CD4-positive, alpha-beta T cell treated with Interleukin-17A for 1 hour (primary cell): ENCODE results near the gene JPH3.
"Not testable (repeated sequence)": the region's sequence is repeated elsewhere in the genome, so short reads cannot be mapped to it uniquely, and the experiment has no call there.

Experiments used
- DNase-seq: peaks from one replicate; pipeline ENCODE4 v3.0.0-alpha.2; 2020

JPH3 gene

GRCh38 chr16:87575027-87575804, 27.1 kb upstream of the JPH3 start:
- DNase-seq: no peak

GRCh38 chr16:87576171-87576570, 26.1 kb upstream of the JPH3 start:
- no peak for DNase-seq

- DNase-seq: not testable (repeated sequence)
These were observed 24.0 kb upstream of the JPH3 start for GRCh38 chr16:87578142-87578930.

- no peak for DNase-seq
These were observed 22.6 kb upstream of the JPH3 start for GRCh38 chr16:87579691-87580090.

GRCh38 chr16:87580855-87581261, 21.4 kb upstream of the JPH3 start:
- no peak for DNase-seq

GRCh38 chr16:87581857-87582215, 20.5 kb upstream of the JPH3 start:
- no peak for DNase-seq

- no peak for DNase-seq
These were observed 19.9 kb upstream of the JPH3 start for GRCh38 chr16:87582216-87582965.

GRCh38 chr16:87582966-87583325, 19.4 kb upstream of the JPH3 start:
- no peak for DNase-seq

- DNase-seq: no peak
These were observed 18.7 kb upstream of the JPH3 start for GRCh38 chr16:87583453-87584131.

- DNase-seq: no peak
These were observed 18.0 kb upstream of the JPH3 start for GRCh38 chr16:87584271-87584670.

GRCh38 chr16:87584975-87585374, 17.3 kb upstream of the JPH3 start:
- DNase-seq: no peak

- DNase-seq: no peak
These were observed 16.7 kb upstream of the JPH3 start for GRCh38 chr16:87585442-87586200.

GRCh38 chr16:87586201-87586782, 16.0 kb upstream of the JPH3 start:
- no peak for DNase-seq

GRCh38 chr16:87587636-87588035, 14.7 kb upstream of the JPH3 start:
- DNase-seq: no peak

- no peak for DNase-seq
These were observed 10.1 kb upstream of the JPH3 start for GRCh38 chr16:87592018-87592712.

- no peak for DNase-seq
These were observed 8.5 kb upstream of the JPH3 start for GRCh38 chr16:87593710-87594258.

- DNase-seq: no peak
These were observed 6.6 kb upstream of the JPH3 start for GRCh38 chr16:87595712-87596111.

GRCh38 chr16:87597324-87597830, 4.9 kb upstream of the JPH3 start:
- no peak for DNase-seq

GRCh38 chr16:87598431-87598830, 3.9 kb upstream of the JPH3 start:
- DNase-seq: no peak

GRCh38 chr16:87600246-87600645, 2.1 kb upstream of the JPH3 start:
- no peak for DNase-seq
